Measurements from ENCODE around the gene NRDC. TPM values are rescaled to one million over a fixed set of nuclear protein-coding genes. Genes with fewer than 3 reads are reported as not detected.

NRDC gene
- total and polyA plus RNA-seq, 9 of the 15 experiments (the other 6 are each of a cell fraction or from before 2014, with no cell fraction given) = 102 to 371 (median 201) TPM

GRCh38 chr1:51768971-51769588 is 109.4 kb downstream of the NRDC start:
- Histone ChIP-seq H3K4me3 (no peak overlapping the region), H3K4me1 (replicated peaks in 1 of 2; ENCODE audit: control insufficient read depth in 2 of 2, insufficient read depth in 2 of 2, low read length in 2 of 2) (no peaks in the 10 kb centered on the region; a peak in 1 of 5 replicates), H3K79me2 (ENCODE audit: control insufficient read depth, insufficient read depth, low read length) (peaks cover 10% of the 10 kb centered on the region; the same call in 1 of the 3 replicates), H3K9me3 (replicated peaks; ENCODE audit: control insufficient read depth, insufficient read depth, low read depth, low read length) (no peaks in the 10 kb centered on the region), H3K4me2 (ENCODE audit: insufficient read depth, low read length) (no peak overlapping the region), H3K9ac (ENCODE audit: insufficient read depth in 1 of 2, low read depth in 2 of 2, low read length in 2 of 2) (no peak overlapping the region), H2AFZ (ENCODE audit: low read depth, low read length) (no peak overlapping the region), H3K27ac (ENCODE audit: extremely low read depth, low read depth, low read length) (no peak overlapping the region), H4K20me1 (replicated peaks; ENCODE audit: control insufficient read depth, insufficient read depth, low read length) (0 out of 2 replicates have a peak, but pooled peaks cover 4% of the 10 kb centered on the region), H3K9me1 (ENCODE audit: control insufficient read depth, insufficient read depth, low read length) (no peaks in the 10 kb centered on the region), H3K27me3 (ENCODE audit: control insufficient read depth in 2 of 2, insufficient read depth in 2 of 2, low read length in 2 of 2) (no peaks in the 10 kb centered on the region), H3K36me3 (ENCODE audit: control insufficient read depth, insufficient read depth, low read length) (peaks cover 91% of the 10 kb centered on the region)
- ChIA-PET POLR2A (interaction anchor here (0.5 to 1.6 kb wide), 7 partner anchors 8 to 236 kb away, joined by 3 to 4 read pairs (median 3); no protein-coding TSS in a partner anchor), CTCF (ENCODE audit: low intra/inter-chr PET ratio) (interaction anchor here (0.6 to 2.3 kb wide), 5 partner anchors 50 to 200 kb away, joined by 3 to 15 read pairs (median 4); no protein-coding TSS in a partner anchor)
- in situ Hi-C loops (cut with MboI) = no loop called here
- peak; percentile 93 for ATAC-seq
- BruUV-seq (replicated peaks) = no TSS peak
- 72% methylated on average over 6 of the region's 6 CpGs for WGBS (ENCODE audit: insufficient coverage, low coverage, missing lambda C conversion rate)
- peak; percentile 62 to 73 (median 64) for DNase-seq (ENCODE audit: extremely low read depth in 1 of 4, low spot score in 3 of 4)
- FAIRE-seq = peak; percentile 89
- intact Hi-C loops (cut with micrococcal nuclease) = loop anchor here (1.0 to 10.0 kb wide), 6 partner anchors 37 to 424 kb away; no protein-coding TSS in a partner anchor
- TF ChIP-seq ETV5 (CRISPR knock-in tag; IDR thresholded peaks at IDR 0.05; ENCODE audit: low read depth) (no peak), ZNF384 (IDR thresholded peaks at IDR 0.05; ENCODE audit: low read depth, low read length) (peak; percentile 42), ZNF408 (CRISPR knock-in tag; IDR thresholded peaks at IDR 0.05; ENCODE audit: low read depth) (no peak), ZNF445 (CRISPR knock-in tag; IDR thresholded peaks at IDR 0.05; ENCODE audit: low read depth) (no peak), SNIP1 (IDR thresholded peaks at IDR 0.05; ENCODE audit: low read depth) (no peak), ILF3 (IDR thresholded peaks at IDR 0.05; ENCODE audit: borderline replicate concordance) (no peak), KLF6 (CRISPR knock-in tag; IDR thresholded peaks at IDR 0.05; ENCODE audit: borderline replicate concordance) (no peak), ZNF695 (CRISPR knock-in tag; IDR thresholded peaks at IDR 0.05) (no peak), MBD1 (CRISPR knock-in tag; IDR thresholded peaks at IDR 0.05) (no peak), NBN (IDR thresholded peaks at IDR 0.05; ENCODE audit: low read depth) (0 out of 2 replicates have a peak, but pooled peaks have one; percentile 41), ARNT (IDR thresholded peaks at IDR 0.05) (peak in 1 of 2 experiments; percentile 65; a peak in 1 of 4 replicates), SMARCA5 (IDR thresholded peaks at IDR 0.05) (no peak), MYC (IDR thresholded peaks at IDR 0.05; ENCODE audit: low read depth, low read length) (no peak), MYC (CRISPR knock-in tag; IDR thresholded peaks at IDR 0.05; ENCODE audit: borderline replicate concordance, low read depth) (no peak), ZNF551 (CRISPR knock-in tag; IDR thresholded peaks at IDR 0.05) (no peak), GATA2 (CRISPR knock-in tag; IDR thresholded peaks at IDR 0.05) (no peak), RNF2 (IDR thresholded peaks at IDR 0.05) (no peak), RAD51 (IDR thresholded peaks at IDR 0.05; ENCODE audit: borderline replicate concordance, low read depth) (no peak), E2F6 (IDR thresholded peaks at IDR 0.05; ENCODE audit: borderline replicate concordance in 1 of 2, extremely low read depth in 1 of 2, insufficient read depth in 1 of 2, insufficient read length in 1 of 2, low read depth in 1 of 2, low read length in 1 of 2, poor library complexity in 1 of 2, severe bottlenecking in 1 of 2) (no peak), ETS2 (tag; IDR thresholded peaks at IDR 0.05; ENCODE audit: borderline replicate concordance, poor library complexity, severe bottlenecking) (no peak), SMC3 (conservative IDR thresholded peaks at IDR 0.05; ENCODE audit: insufficient read depth, low read depth, low read length) (peak; percentile 89)
